Measurements from ENCODE around the gene CDC42SE2.
"Not testable (repeated sequence)": the region's sequence is repeated elsewhere in the genome, so short reads cannot be mapped to it uniquely, and the experiment has no call there.

The CDC42SE2 gene

GRCh38 chr5:131371835-131372234, 108.0 kb downstream of the CDC42SE2 start:
- no peak for DNase-seq

GRCh38 chr5:131373265-131373664, 109.4 kb downstream of the CDC42SE2 start:
- DNase-seq = no peak

GRCh38 chr5:131375351-131375750, 111.5 kb downstream of the CDC42SE2 start:
- no peak for DNase-seq

- DNase-seq = no peak
Observed at GRCh38 chr5:131377346-131377745, 113.5 kb downstream of the CDC42SE2 start.

- no peak for DNase-seq
Observed at GRCh38 chr5:131377785-131378325, 114.0 kb downstream of the CDC42SE2 start.

- DNase-seq = no peak
Observed at GRCh38 chr5:131378721-131379541, 115.1 kb downstream of the CDC42SE2 start.

- no peak for DNase-seq
Observed at GRCh38 chr5:131379723-131380122, 115.9 kb downstream of the CDC42SE2 start.

- DNase-seq = not testable (repeated sequence)
Observed at GRCh38 chr5:131380238-131380637, 116.4 kb downstream of the CDC42SE2 start.

GRCh38 chr5:131381021-131381420, 117.2 kb downstream of the CDC42SE2 start:
- DNase-seq = no peak

- no peak for DNase-seq
Observed at GRCh38 chr5:131381777-131382176, 117.9 kb downstream of the CDC42SE2 start.

- DNase-seq = peak; percentile 52
Observed at GRCh38 chr5:131382407-131383395, 118.8 kb downstream of the CDC42SE2 start.

- DNase-seq = no peak
Observed at GRCh38 chr5:131384173-131384572, 120.3 kb downstream of the CDC42SE2 start.

- no peak for DNase-seq
Observed at GRCh38 chr5:131384616-131385214, 120.9 kb downstream of the CDC42SE2 start.

GRCh38 chr5:131386124-131386523, 122.3 kb downstream of the CDC42SE2 start:
- DNase-seq = no peak

- DNase-seq = peak; percentile 16
Observed at GRCh38 chr5:131386779-131387178, 122.9 kb downstream of the CDC42SE2 start.

- DNase-seq = no peak
Observed at GRCh38 chr5:131387255-131387654, 123.4 kb downstream of the CDC42SE2 start.

GRCh38 chr5:131389096-131389868, 125.4 kb downstream of the CDC42SE2 start:
- no peak for DNase-seq

GRCh38 chr5:131389869-131390265, 126.0 kb downstream of the CDC42SE2 start:
- DNase-seq = no peak

- no peak for DNase-seq
Observed at GRCh38 chr5:131392466-131393095, 128.7 kb downstream of the CDC42SE2 start.

- DNase-seq = no peak
Observed at GRCh38 chr5:131393498-131393968, 129.7 kb downstream of the CDC42SE2 start.

GRCh38 chr5:131394128-131394527, 130.3 kb downstream of the CDC42SE2 start:
- no peak for DNase-seq
